Activated CD4-positive, alpha-beta T cell treated with anti-CD3 and anti-CD28 coated beads, Interleukin-2, amount 10 ng/mL, durations not matched to agents 7 days and 5 days (primary cell): ENCODE measurements around the gene AAR2. TPM values are rescaled to one million over a fixed set of nuclear protein-coding genes. Genes with fewer than 3 reads are reported as not detected.

Source experiments
- CTCF ChIA-PET: fragments of 350-600 bp; sonication (Branson Sonifier 250); formaldehyde crosslinking; loops from one replicate; lab custom pipeline; 2021; ENCODE audit warnings: antibody characterized with exemption; lab: Charles Lee
- POLR2A ChIA-PET: fragments of 350-600 bp; sonication (Branson Sonifier 250); formaldehyde crosslinking; loops from one replicate; lab custom pipeline; 2021; ENCODE audit warnings: antibody characterized with exemption; lab: Charles Lee
- DNase-seq: peaks from one replicate; pipeline ENCODE4 v3.0.0-alpha.2; 2020
- H3K27ac Mint-ChIP-seq: one replicate; pipeline ENCODE4 v1.8.0; 2021; ENCODE audit warnings: mild to moderate bottlenecking, moderate library complexity, mixed read lengths
- H3K27me3 Mint-ChIP-seq: one replicate; pipeline ENCODE4 v1.8.0; 2021; ENCODE audit warnings: mixed read lengths
- H3K36me3 Mint-ChIP-seq: one replicate; pipeline ENCODE4 v1.8.0; 2021; ENCODE audit warnings: low read depth, mixed read lengths
- H3K4me1 Mint-ChIP-seq: one replicate; pipeline ENCODE4 v1.8.0; 2021; ENCODE audit warnings: mixed read lengths
- H3K4me3 Mint-ChIP-seq: one replicate; pipeline ENCODE4 v1.8.0; 2021; ENCODE audit warnings: mild to moderate bottlenecking, moderate library complexity, mixed read lengths
- H3K9me3 Mint-ChIP-seq: one replicate; pipeline ENCODE4 v1.8.0; 2021; ENCODE audit warnings: mixed read lengths
- total RNA-seq, 2 experiments: library from RNA; stranded (reverse); gene quantifications; one replicate each; pipeline ENCODE4 v1.2.3, GENCODE V29; 2021

AAR2 gene
- total RNA-seq, 2 experiments from 2014 or later: 22.5 to 23.0 TPM

DNA sequence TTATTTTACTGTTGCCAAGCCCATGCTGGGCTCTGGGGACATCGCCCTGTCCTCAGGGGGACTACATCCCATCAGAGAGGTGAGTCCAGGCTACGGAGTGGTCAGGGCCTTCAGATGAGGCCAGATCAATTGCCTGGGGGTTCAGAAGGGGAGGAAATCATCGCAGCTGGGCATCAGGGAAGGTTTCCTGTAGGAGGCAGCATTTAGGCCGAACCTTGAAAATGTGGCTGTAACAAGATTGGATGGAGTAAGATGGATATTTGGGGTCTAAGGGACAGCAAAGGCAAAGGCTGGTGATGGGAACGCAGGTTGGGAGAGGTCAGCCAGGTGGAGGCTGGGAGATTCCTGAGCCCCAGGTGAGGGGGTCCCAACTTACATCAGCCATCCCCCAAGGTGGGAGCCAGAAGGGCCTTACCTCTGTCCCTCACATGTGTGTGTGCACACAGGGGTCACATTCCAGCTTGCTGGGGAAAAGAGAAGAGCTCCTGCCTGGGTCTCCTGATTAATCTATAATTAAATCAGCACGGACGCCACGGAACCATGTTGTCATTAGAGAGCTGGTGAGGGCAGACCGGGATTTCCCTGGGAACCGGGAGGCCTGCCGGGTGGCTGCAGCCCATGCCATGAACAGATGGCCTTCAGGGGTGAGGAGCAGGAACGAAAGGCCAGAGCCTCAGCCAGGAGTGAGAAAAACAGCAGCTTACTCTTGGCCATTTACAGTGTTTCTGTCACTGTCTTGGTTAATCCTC, 39.3 kb downstream of the AAR2 start:
- no peaks in the 10 kb centered on the region for H3K9me3 Mint-ChIP-seq
- no peak overlapping the region for H3K27ac Mint-ChIP-seq
- no peak for DNase-seq
- H3K4me1 Mint-ChIP-seq: no peaks in the 10 kb centered on the region
- H3K4me3 Mint-ChIP-seq: no peak overlapping the region
- ChIA-PET CTCF (interaction anchor here (1.0 to 2.0 kb wide), 3 partner anchors 11 to 164 kb away, joined by 3 to 4 read pairs (median 4); no protein-coding TSS in a partner anchor), POLR2A (no interaction called here)
- H3K27me3 Mint-ChIP-seq: peaks cover 7% of the 10 kb centered on the region
- H3K36me3 Mint-ChIP-seq: no peaks in the 10 kb centered on the region

DNA sequence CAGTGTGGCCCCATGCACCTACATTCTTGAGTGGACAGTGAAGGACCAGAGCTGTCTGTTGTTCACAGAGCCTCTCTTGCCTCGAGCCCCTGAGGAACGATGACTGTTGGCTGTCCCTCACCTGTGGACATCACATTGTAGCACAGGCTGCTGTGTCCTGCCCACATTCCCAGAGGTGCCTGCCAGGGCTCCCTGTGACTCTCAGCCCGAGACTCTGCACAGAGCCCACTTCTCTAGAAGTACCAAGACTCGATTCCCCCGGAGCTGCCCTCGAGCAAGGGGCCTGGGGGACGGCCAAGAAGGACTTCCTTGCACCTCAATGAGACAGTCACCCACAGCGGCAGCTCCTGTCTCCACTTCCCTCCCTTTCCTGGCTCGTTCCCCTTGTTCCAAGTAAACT, 41.3 kb downstream of the AAR2 start:
- Mint-ChIP-seq H3K36me3 (no peaks in the 10 kb centered on the region), H3K4me3 (no peak overlapping the region), H3K9me3 (no peaks in the 10 kb centered on the region), H3K27me3 (peaks cover 14% of the 10 kb centered on the region), H3K27ac (no peak overlapping the region), H3K4me1 (no peaks in the 10 kb centered on the region)
- no peak for DNase-seq
- POLR2A ChIA-PET: no interaction called here
- CTCF ChIA-PET: no interaction called here

GRCh38 chr20:36279362-36279761, 43.1 kb downstream of the AAR2 start:
- CTCF ChIA-PET: interaction anchor here (0.6 kb wide), 2 partner anchors 399 to 1276 kb away, joined by 3 read pairs; no protein-coding TSS in a partner anchor
- Mint-ChIP-seq H3K27me3 (peaks cover 21% of the 10 kb centered on the region), H3K36me3 (no peaks in the 10 kb centered on the region), H3K9me3 (no peaks in the 10 kb centered on the region), H3K4me3 (no peak overlapping the region), H3K27ac (no peak overlapping the region), H3K4me1 (no peaks in the 10 kb centered on the region)
- POLR2A ChIA-PET: no interaction called here
- DNase-seq: no peak

- Mint-ChIP-seq H3K9me3 (no peaks in the 10 kb centered on the region), H3K4me3 (no peak overlapping the region), H3K4me1 (no peaks in the 10 kb centered on the region), H3K27me3 (peaks cover 21% of the 10 kb centered on the region), H3K27ac (no peak overlapping the region), H3K36me3 (no peaks in the 10 kb centered on the region)
- ChIA-PET CTCF (interaction anchor here (0.6 kb wide), 1 partner anchor 398 kb away, joined by 3 read pairs; no protein-coding TSS in a partner anchor), POLR2A (no interaction called here)
- no peak for DNase-seq
Observed at GRCh38 chr20:36279776-36280175, 43.5 kb downstream of the AAR2 start.

DNA sequence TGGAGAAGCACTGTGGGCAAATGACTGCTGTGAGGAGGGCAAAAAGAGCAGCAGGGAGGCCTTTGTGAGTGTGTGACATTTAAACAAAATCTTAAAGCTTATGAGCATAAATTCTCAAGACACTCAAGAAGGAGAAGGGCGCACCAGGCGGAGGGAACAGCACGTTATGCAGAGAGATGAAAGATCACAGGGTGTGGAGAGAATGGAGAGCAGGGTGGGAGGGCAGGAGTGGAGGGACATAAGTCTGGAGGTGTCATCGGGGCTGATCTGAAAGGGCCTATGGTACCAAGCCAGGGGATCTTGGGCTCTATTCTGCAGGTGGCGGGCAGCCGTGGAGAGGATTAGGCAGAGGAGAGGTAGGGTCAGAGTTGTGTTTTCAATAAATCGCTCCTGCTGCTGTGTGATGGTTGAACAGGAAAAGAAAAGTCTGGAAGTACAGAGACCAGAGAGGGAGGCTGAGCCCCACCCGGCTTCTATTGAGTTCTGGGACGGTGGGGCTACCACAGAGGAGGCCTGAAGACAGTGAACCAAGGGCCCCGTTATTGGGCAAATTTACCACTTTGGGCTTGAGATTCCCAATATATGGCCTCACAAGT, 45.6 kb downstream of the AAR2 start:
- no peak for DNase-seq
- no peaks in the 10 kb centered on the region for H3K9me3 Mint-ChIP-seq
- H3K4me1 Mint-ChIP-seq: no peaks in the 10 kb centered on the region
- ChIA-PET CTCF (no interaction called here), POLR2A (no interaction called here)
- H3K36me3 Mint-ChIP-seq: no peaks in the 10 kb centered on the region
- peaks cover 21% of the 10 kb centered on the region for H3K27me3 Mint-ChIP-seq
- no peak overlapping the region for H3K4me3 Mint-ChIP-seq
- no peak overlapping the region for H3K27ac Mint-ChIP-seq

DNA sequence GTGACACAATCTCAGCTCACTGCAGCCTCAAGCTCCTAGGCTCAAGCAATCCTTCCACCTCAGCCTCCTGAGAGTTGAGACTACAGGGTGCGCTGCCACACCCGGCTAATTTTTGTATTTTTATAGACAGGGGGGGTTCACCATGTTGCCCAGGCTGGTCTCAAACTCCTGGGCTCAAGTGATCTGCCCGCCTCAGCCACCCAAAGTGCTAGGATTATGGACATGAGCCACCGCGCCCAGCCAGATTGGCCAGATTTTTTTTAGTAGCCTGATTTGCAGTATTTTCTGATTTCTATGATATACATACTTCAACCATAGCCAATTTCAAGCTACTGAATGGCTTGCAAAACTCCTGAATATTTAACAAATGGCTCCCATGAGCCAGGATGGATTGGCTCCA, 48.5 kb downstream of the AAR2 start:
- ChIA-PET POLR2A (no interaction called here), CTCF (no interaction called here)
- DNase-seq: no peak
- no peaks in the 10 kb centered on the region for H3K9me3 Mint-ChIP-seq
- H3K36me3 Mint-ChIP-seq: no peaks in the 10 kb centered on the region
- no peak overlapping the region for H3K4me3 Mint-ChIP-seq
- H3K27me3 Mint-ChIP-seq: peaks cover 35% of the 10 kb centered on the region
- no peaks in the 10 kb centered on the region for H3K4me1 Mint-ChIP-seq
- no peak overlapping the region for H3K27ac Mint-ChIP-seq

DNA sequence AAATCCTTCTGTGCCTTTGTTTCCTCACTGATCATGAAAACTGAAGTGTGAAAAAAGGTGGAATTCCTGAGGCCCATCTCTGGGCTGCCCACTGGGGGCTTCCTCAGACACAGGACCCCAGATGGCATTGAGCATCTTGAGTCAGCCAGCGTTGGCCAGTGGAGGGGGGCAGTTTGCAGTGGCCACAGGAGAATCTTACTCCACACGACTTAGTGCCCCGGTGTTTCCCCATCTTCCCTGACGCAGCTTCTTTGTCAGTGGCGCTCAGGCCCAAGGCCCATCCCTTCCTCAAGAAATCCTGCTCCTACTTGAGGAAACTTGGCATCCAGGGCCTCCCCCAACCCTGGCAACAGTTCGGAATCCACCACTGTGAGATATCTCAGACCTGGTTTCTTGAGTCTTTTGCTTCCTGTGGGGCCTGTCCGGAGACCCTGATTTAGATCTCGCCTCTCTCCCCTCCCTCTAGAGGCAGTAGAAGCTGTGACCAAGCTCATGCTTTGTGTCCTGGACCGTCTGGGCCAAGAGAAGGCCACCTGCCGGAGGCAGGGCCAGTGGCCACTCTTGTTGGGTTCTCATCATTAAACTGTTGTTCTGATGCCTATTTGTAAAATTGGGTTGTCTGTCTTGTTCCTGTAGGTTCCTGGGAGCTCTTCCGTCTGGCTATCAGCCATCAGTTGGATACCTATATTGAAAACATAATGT, 49.6 kb downstream of the AAR2 start:
- no peak for DNase-seq
- CTCF ChIA-PET: no interaction called here
- no peaks in the 10 kb centered on the region for H3K36me3 Mint-ChIP-seq

DNA sequence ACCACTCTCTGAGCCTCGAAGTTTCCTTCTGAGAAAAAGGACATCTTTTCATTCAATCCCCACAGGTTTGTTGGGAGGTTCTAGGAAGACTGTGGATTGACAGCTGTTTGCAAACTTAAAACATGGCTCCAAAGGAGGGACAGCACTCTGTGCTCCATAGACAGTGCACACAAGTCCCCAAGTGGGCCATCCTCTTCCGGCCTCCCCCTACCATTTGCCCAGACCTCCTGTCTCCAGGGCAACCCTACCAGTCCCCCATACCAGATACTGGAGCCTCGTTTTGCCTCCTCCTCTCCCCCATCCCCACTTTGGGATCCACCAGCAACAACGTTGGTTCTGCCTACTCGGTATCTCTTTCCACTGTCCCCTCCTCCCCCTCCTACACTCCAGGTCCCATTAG, 61.4 kb downstream of the AAR2 start:
- DNase-seq: no peak
- Mint-ChIP-seq H3K27ac (no peak overlapping the region), H3K4me3 (no peak overlapping the region), H3K9me3 (no peaks in the 10 kb centered on the region), H3K27me3 (peaks cover 19% of the 10 kb centered on the region), H3K36me3 (no peaks in the 10 kb centered on the region), H3K4me1 (no peaks in the 10 kb centered on the region)
- ChIA-PET CTCF (no interaction called here), POLR2A (no interaction called here)

More for the DNA sequence above, 49.6 kb downstream of the AAR2 start:
- Mint-ChIP-seq H3K4me1 (no peaks in the 10 kb centered on the region), H3K27me3 (peaks cover 39% of the 10 kb centered on the region), H3K4me3 (no peak overlapping the region), H3K9me3 (no peaks in the 10 kb centered on the region), H3K27ac (no peak overlapping the region)
- POLR2A ChIA-PET: no interaction called here

DNA sequence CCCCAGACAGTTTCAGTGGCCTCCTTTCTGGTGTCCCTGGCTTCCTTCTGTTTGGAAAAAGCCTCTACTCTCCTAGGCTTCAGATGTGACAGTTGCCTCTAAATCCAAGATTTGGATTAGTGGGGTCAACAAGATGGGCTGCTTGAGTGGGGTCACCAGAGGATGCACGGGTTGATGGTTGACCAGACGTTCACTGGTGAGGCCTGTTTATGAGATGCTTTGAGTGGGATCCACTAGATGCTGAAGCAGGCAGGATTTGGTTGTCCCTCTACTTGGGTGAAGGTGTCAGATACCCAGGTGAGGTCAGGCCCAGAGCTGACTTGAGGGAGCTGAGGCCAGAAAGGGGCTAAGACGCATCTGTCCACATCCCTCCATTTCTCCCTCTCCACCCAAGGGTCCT, 61.8 kb downstream of the AAR2 start:
- H3K27me3 Mint-ChIP-seq: peaks cover 23% of the 10 kb centered on the region

DNA sequence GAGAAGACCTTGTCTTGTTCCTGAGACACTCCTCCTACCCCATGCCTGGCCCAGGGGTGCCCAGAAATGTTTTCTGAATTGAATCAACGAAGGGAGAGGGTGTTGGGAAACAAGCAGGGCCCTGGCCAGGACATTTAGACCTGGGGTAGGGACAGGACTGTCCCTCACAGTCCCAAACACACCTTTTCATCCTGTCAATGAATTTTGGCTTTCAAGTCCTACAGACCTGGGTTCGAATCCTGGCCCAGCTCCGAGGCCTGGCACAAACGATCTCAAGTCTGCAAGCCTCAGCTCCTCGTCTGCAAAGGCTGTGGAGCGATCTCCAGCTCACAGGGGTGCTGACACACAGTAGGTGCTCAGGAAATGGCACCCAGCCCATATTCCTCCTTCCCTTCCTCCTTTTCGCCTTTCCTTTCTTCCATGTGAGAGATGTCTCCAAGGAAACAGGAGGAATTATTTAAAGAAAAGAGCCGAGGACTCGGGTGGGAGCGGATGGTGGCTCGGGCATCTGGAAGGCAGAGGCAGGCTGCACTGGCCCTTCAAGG, 62.6 kb downstream of the AAR2 start:
- Mint-ChIP-seq H3K9me3 (no peaks in the 10 kb centered on the region), H3K36me3 (no peaks in the 10 kb centered on the region)
- DNase-seq: no peak

More for the DNA sequence above, 61.8 kb downstream of the AAR2 start:
- no peaks in the 10 kb centered on the region for H3K36me3 Mint-ChIP-seq
- no peak for DNase-seq
- CTCF ChIA-PET: no interaction called here
- POLR2A ChIA-PET: no interaction called here
- no peaks in the 10 kb centered on the region for H3K9me3 Mint-ChIP-seq
- no peak overlapping the region for H3K4me3 Mint-ChIP-seq
- no peaks in the 10 kb centered on the region for H3K4me1 Mint-ChIP-seq
- H3K27ac Mint-ChIP-seq: no peak overlapping the region

DNA sequence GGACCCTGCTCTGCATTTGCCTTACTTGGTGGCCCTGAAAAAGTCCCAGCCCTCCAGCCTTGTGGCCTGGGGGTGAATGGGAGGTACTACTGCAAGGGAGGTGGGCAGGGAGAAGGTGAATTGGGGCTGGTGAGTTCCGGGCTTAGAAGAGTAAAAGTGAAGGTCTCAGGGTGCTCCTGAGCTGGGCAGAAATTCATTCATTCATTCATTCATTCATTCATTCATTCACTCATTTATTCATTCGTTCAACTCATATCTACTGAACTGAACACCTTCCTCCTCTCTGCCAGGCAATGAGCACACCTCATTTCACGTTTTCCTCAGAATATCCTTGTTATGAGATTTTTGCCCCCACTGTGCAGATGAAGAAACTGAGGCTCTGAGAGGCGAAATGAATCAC, 63.2 kb downstream of the AAR2 start:
- Mint-ChIP-seq H3K4me3 (no peak overlapping the region), H3K9me3 (no peaks in the 10 kb centered on the region), H3K4me1 (no peaks in the 10 kb centered on the region), H3K27me3 (peaks cover 35% of the 10 kb centered on the region), H3K27ac (no peak overlapping the region), H3K36me3 (no peaks in the 10 kb centered on the region)
- DNase-seq: no peak
- ChIA-PET POLR2A (no interaction called here), CTCF (no interaction called here)

More for the DNA sequence above, 62.6 kb downstream of the AAR2 start:
- Mint-ChIP-seq H3K4me3 (no peak overlapping the region), H3K4me1 (no peaks in the 10 kb centered on the region), H3K27me3 (peaks cover 31% of the 10 kb centered on the region), H3K27ac (no peak overlapping the region)
- POLR2A ChIA-PET: no interaction called here
- CTCF ChIA-PET: no interaction called here

DNA sequence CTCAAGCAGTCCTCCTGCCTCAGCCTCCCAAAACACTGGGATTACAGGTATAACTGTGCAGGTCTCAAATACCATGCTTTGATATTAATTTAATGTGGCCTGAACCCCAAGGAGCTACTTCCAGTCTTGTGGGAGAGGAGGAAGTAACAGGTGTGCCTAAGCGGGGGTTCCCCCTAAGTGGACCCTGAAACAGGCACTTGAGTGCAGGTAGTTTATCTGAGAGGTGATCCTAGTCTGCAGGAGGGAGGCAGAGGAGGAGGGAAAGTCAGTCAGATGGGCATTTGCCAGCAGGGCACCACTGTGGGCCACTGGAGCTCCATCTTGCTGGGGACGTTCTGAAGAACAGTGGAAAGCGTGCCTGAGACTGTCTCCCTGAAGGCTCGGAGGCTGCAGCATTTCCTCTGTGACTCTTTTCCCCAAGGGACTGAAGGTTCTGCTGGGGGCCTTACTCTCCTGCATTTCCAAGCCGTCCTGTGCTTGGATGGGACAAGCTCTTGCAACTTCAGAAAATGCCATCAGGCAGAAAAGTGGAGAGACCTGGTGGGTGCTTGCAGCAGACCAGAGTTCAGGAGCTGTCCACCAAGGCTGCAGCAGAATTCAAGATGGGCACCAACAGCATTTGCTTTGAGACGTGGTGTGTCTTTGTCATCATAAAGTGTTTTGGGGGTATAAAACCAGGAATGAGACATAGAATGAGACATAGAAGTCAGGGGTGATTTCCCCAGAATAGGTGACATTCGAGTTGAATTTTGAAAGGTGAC, 65.3 kb downstream of the AAR2 start:
- Mint-ChIP-seq H3K27ac (no peak overlapping the region), H3K27me3 (peaks cover 45% of the 10 kb centered on the region), H3K4me1 (peaks cover 3% of the 10 kb centered on the region), H3K9me3 (no peaks in the 10 kb centered on the region), H3K4me3 (no peak overlapping the region), H3K36me3 (no peaks in the 10 kb centered on the region)
- no peak for DNase-seq
- POLR2A ChIA-PET: no interaction called here
- CTCF ChIA-PET: interaction anchor here (0.6 kb wide), 1 partner anchor 161 kb away, joined by 3 read pairs; no protein-coding TSS in a partner anchor
